ENCODE measurements around the gene PTPRD. TPM values are rescaled to one million over a fixed set of nuclear protein-coding genes. Genes with fewer than 3 reads are reported as not detected.

The PTPRD gene
- total and polyA plus RNA-seq, 9 donors: 16.2 to 231 (median 85.8) TPM

GRCh38 chr9:10127867-10128266 is 484.9 kb downstream of the PTPRD start:
- Histone ChIP-seq H3K9me3 (no peaks in the 10 kb centered on the region), H3K4me1 (ENCODE audit: insufficient read depth) (no peaks in the 10 kb centered on the region), H3K27ac (no peak overlapping the region), H3K4me3 (no peak overlapping the region), H3K36me3 (no peaks in the 10 kb centered on the region), H3K27me3 (no peaks in the 10 kb centered on the region)
- no peak for TF ChIP-seq POLR2A (IDR thresholded peaks at IDR 0.05)
- TF ChIP-seq CTCF (IDR thresholded peaks at IDR 0.05): no peak
- WGBS, 3 donors: 73 to 84% (median 81%) methylated on average over 1 of the region's 1 CpG
- no peak for DNase-seq
- intact Hi-C loops (cut with DNase I): no loop called here

GRCh38 chr9:10112798-10113197 is 500.0 kb downstream of the PTPRD start:
- TF ChIP-seq POLR2A (IDR thresholded peaks at IDR 0.05) (no peak), CTCF (IDR thresholded peaks at IDR 0.05) (no peak), EP300 (IDR thresholded peaks at IDR 0.05) (no peak)
- DNase-seq: no peak
- Histone ChIP-seq H3K36me3 (no peaks in the 10 kb centered on the region), H3K27ac (no peak overlapping the region), H3K27me3 (no peaks in the 10 kb centered on the region), H3K4me1 (ENCODE audit: insufficient read depth) (no peaks in the 10 kb centered on the region), H3K4me3 (no peak overlapping the region), H3K9me3 (no peaks in the 10 kb centered on the region)
- WGBS, 3 donors: 44 to 50% (median 45%) methylated on average over 4 of the region's 4 CpGs
- intact Hi-C loops (cut with DNase I): no loop called here

DNA sequence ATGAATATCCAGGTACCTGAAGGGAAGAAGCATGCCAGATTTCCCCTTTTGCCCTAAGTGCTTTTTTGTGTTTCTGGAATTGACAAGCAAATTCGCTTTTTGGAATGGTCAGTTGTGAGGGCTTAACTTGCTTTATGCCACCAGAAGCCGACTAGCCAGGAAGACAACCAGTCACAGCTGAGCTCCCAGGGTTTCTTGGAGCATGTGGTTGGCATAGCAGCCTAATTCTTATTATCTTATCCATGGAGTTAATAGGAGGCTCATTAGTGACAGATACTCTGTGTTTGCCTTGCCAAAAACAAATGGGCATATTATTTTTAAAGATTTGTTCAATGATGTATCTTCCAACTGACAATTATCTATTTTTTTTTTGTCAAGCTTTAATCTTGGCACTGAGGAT is 500.7 kb downstream of the PTPRD start:
- Histone ChIP-seq H3K36me3 (no peaks in the 10 kb centered on the region), H3K27ac (no peak overlapping the region), H3K4me1 (ENCODE audit: insufficient read depth) (no peaks in the 10 kb centered on the region), H3K27me3 (no peaks in the 10 kb centered on the region), H3K4me3 (no peak overlapping the region), H3K9me3 (no peaks in the 10 kb centered on the region)
- WGBS, 3 donors: 51 to 63% (median 57%) methylated on average over 2 of the region's 2 CpGs
- intact Hi-C loops (cut with DNase I): no loop called here
- TF ChIP-seq EP300 (IDR thresholded peaks at IDR 0.05): no peak
- TF ChIP-seq POLR2A (IDR thresholded peaks at IDR 0.05): no peak
- no peak for TF ChIP-seq CTCF (IDR thresholded peaks at IDR 0.05)
- DNase-seq: no peak

GRCh38 chr9:10108815-10109214 is 504.0 kb downstream of the PTPRD start:
- intact Hi-C loops (cut with DNase I): no loop called here
- Histone ChIP-seq H3K27ac (no peak overlapping the region), H3K4me3 (no peak overlapping the region), H3K9me3 (no peaks in the 10 kb centered on the region), H3K4me1 (ENCODE audit: insufficient read depth) (no peaks in the 10 kb centered on the region), H3K36me3 (no peaks in the 10 kb centered on the region), H3K27me3 (no peaks in the 10 kb centered on the region)
- DNase-seq: no peak
- no peak for TF ChIP-seq EP300 (IDR thresholded peaks at IDR 0.05)
- no peak for TF ChIP-seq POLR2A (IDR thresholded peaks at IDR 0.05)
- TF ChIP-seq CTCF (IDR thresholded peaks at IDR 0.05): no peak
- WGBS, 3 donors: 60 to 67% (median 66%) methylated on average over 3 of the region's 3 CpGs

DNA sequence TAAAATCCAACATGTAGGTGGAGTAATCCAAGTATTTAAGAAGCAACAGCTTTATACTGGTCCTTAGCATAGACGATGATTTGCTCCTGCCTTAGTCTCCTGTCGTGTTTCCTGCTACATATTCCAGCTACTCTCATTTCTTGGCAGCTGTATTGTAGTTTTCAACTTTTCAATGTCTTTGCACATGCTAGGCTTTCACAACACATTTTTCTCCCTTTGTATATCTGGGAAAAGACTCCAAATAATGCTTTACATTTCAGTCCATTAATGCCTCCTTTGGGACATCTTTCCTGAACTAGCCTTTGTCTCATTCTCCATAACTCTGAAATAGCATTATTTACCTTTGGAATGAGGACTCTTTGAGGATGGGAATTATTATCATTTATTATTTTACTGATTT is 508.0 kb downstream of the PTPRD start:
- WGBS, 3 donors: 57 to 61% (median 60%) methylated on average over 2 of the region's 2 CpGs
- intact Hi-C loops (cut with DNase I): no loop called here
- no peaks in the 10 kb centered on the region for H3K36me3 ChIP-seq
- H3K27ac ChIP-seq: no peak overlapping the region
- DNase-seq: no peak
- no peak for TF ChIP-seq CTCF (IDR thresholded peaks at IDR 0.05)
- no peak for TF ChIP-seq EP300 (IDR thresholded peaks at IDR 0.05)
- no peak for TF ChIP-seq POLR2A (IDR thresholded peaks at IDR 0.05)
- H3K27me3 ChIP-seq: no peaks in the 10 kb centered on the region
- H3K4me1 ChIP-seq (ENCODE audit: insufficient read depth): no peaks in the 10 kb centered on the region
- H3K9me3 ChIP-seq: no peaks in the 10 kb centered on the region
- H3K4me3 ChIP-seq: no peak overlapping the region

All from ovary (tissue), 9 donors.